Adipose tissue (tissue), 3 donors: ENCODE measurements around the gene NEXMIF. TPM values are rescaled to one million over a fixed set of nuclear protein-coding genes. Genes with fewer than 3 reads are reported as not detected.
"Not testable (repeated sequence)": the region's sequence is repeated elsewhere in the genome, so short reads cannot be mapped to it uniquely, and the experiment has no call there.

Experiments used
- H3K27ac ChIP-seq: one replicate; pipeline ENCODE4 v1.5.1; 2013; ENCODE audit warnings: low read depth, low read length
- WGBS, 3 donors: extraction: QIAGEN DNeasy Blood & Tissue Kit; methylation state at CpG; one replicate each; pipeline ENCODE4 v1.1.7; 2013; 5-methylcytosine and 5-hydroxymethylcytosine counted together
- polyA plus RNA-seq, 3 donors: library from polyadenylated mRNA; stranded (reverse); fragments of 200-250 nt; gene quantifications; one replicate each; pipeline ENCODE4 v1.2.3, GENCODE V29; 2013
- donor health status: healthy with polysubstance abuse.
- donor health status: Bipolar disorder and iron deficiency.
- donor health status: healthy.

NEXMIF gene
- polyA plus RNA-seq, result under 1 TPM; under 0.01 to 0.41 (median 0.04) TPM

GRCh38 chrX:74925225-74926088 lies at the start of gene NEXMIF:
TSS of gene NEXMIF (minus strand) at chrX:74925452.
- no peak within 1 kb of the TSS for H3K27ac ChIP-seq
- WGBS, 3 donors, result 5 to 40% (median 14%) methylated on average over 13 to 48 of the region's 48 CpGs

GRCh38 chrX:74961962-74962361 lies 36.7 kb upstream of the NEXMIF start:
- H3K27ac ChIP-seq, result not testable (repeated sequence)
- WGBS, 3 donors, result 64 to 75% (median 74%) methylated on average over 3 of the region's 3 CpGs

- WGBS, 3 donors, result 76 to 82% (median 78%) methylated on average over 7 of the region's 7 CpGs
- H3K27ac ChIP-seq, result no peak overlapping the region
These were observed 24.5 kb upstream of the NEXMIF start for GRCh38 chrX:74949717-74950116.

DNA sequence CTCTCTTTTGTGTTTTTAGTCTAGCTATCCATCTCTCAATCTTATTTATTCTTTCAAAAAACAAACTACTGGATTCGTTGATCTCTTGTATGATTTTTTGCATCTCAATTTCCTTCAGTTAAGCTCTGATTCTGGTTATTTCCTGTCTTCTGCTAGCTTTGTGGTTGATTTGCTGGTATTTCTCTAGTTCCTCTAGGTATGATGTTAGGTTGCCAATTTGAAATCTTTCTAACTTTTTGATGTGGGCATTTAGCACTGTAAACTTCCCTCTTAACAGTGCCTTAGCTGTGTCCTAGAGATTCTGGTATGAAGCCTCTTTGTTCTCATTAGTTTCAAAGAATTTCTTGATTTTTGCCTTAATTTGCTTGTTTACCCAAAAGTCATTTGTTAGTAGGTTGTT lies 15.2 kb upstream of the NEXMIF start:
- no peak overlapping the region for H3K27ac ChIP-seq
- WGBS, 3 donors, result 55 to 89% (median 78%) methylated on average over 1 of the region's 1 CpG

DNA sequence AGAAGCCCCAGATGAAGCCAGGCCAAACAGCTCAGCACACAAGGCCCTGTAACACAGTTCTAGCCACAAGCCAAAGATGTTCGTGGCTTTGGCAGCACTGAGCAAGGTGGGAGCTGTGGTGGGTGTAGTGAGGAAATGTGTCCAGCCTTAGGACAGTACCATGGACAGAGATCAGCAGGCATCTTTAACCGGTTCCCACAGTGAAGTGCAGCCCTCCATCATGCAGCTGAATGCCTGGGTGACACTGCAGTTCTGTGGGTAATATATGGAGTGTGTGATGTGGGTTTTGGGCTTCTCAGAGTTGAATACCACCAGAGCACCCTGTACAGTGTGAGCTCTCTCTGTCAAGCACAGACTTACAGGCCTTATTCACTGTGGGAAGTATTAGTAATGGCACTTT lies 6.0 kb upstream of the NEXMIF start:
- WGBS, 3 donors, result 4 to 23% (median 15%) methylated on average over 2 of the region's 2 CpGs
- no peak overlapping the region for H3K27ac ChIP-seq

DNA sequence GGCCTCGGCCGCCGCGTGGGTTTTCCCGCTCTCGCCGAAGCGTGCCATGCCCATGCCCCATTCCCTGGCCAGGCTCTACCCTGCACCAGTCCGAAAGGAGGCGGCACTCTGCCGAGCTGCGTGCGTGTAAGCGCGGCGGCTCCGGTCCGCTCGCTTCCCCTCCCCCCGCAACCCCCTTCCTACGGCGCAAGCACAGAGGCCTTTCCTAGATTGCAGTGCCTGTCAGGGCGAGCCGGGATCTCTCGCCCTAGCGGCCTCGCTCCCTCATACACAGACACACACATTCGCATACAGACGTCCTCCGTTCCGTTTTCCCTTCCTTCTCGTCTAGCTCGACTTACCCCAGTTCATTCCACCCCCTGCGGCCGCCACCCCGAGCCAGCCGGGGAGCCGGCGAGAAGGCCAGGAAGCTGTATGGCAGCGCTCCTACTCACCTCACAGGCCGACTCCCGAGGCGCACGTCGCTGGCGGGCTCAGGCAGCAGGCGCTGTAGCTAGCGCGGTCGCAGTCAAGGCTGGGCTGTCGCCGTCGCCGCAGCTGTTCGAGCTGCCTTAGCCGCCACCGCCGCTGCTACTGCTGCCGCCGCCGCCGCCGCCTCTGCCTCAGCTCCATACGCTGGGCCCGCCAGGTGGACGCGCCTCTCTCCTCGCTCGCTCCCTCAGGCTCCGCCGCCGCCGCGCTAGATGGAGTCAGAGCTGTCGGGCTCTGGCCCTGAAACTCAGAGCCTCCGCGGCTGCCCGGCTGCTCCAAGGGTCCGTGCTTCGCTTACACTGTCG lies 615 bp downstream of the NEXMIF start:
- WGBS, 3 donors, result 0 to 42% (median 3%) methylated on average over 59 to 80 of the region's 81 CpGs

GRCh38 chrX:74923942-74924448 lies 1.3 kb downstream of the NEXMIF start:
- H3K27ac ChIP-seq, result no peak overlapping the region
- 3 to 45% (median 8%) methylated on average over 21 to 51 of the region's 51 CpGs for WGBS, 3 donors

More for the DNA sequence above, 615 bp downstream of the NEXMIF start:
- H3K27ac ChIP-seq, result no peak overlapping the region

GRCh38 chrX:74922922-74923543 lies 2.2 kb downstream of the NEXMIF start:
- 55 to 76% (median 69%) methylated on average over 6 of the region's 6 CpGs for WGBS, 3 donors
- H3K27ac ChIP-seq, result no peak overlapping the region

- WGBS, 3 donors, result 47 to 83% (median 59%) methylated on average over 1 of the region's 1 CpG
- no peak overlapping the region for H3K27ac ChIP-seq
These were observed 13.8 kb downstream of the NEXMIF start for GRCh38 chrX:74911494-74911893.

DNA sequence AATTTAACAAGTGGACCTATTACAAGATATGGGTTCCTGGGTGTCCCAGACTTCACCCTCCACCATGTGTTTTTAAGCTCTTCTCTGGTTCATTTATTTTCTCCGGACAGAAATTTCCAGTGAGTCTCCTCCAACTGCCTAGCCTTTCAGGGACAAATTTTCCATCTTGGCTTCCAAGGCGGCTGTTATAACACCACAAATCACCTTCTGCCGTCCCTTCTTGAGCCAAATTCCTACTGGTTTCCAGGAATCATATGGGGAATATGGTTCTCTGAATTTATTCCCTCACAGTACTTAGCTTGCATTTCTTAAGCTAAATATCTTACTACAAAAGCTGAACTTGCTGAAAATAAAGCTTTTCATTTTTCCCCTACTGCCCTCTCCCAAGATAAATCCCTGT lies 18.8 kb downstream of the NEXMIF start:
- no peak overlapping the region for H3K27ac ChIP-seq

GRCh38 chrX:74902806-74903205 lies 22.4 kb downstream of the NEXMIF start:
- H3K27ac ChIP-seq, result no peak overlapping the region
- WGBS, 3 donors, result 22 to 48% (median 26%) methylated on average over 2 of the region's 2 CpGs

More for the DNA sequence above, 18.8 kb downstream of the NEXMIF start:
- WGBS, 3 donors, result 63 to 89% (median 66%) methylated on average over 3 of the region's 3 CpGs

DNA sequence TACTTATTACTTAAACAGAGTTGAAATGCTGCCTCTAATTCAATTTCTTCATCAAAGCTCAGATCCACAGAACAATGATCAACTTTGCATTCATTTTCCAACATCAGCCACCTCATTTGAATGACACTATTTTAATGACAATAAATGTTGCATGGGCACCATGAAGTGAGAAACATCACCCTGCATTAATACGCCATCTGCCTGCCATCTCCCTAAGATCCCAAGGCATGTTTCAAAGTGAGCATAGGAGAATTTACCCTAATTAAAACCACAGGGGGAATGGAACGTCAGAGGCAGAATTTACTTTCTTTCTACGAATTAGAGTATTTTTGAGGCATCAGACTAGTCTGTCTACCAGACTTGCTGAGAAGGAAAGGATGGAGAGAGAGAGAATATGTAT lies 32.7 kb downstream of the NEXMIF start:
- no peak overlapping the region for H3K27ac ChIP-seq
- WGBS, 3 donors, result 57 to 87% (median 81%) methylated on average over 3 of the region's 3 CpGs

- 48 to 56% (median 52%) methylated on average over 4 of the region's 4 CpGs for WGBS, 3 donors
- no peak overlapping the region for H3K27ac ChIP-seq
These were observed 34.4 kb downstream of the NEXMIF start for GRCh38 chrX:74890676-74891430.

GRCh38 chrX:74882383-74882782 lies 42.9 kb downstream of the NEXMIF start:
- 89 to 94% (median 91%) methylated on average over 5 to 9 of the region's 9 CpGs for WGBS, 3 donors
- not testable (repeated sequence) for H3K27ac ChIP-seq

DNA sequence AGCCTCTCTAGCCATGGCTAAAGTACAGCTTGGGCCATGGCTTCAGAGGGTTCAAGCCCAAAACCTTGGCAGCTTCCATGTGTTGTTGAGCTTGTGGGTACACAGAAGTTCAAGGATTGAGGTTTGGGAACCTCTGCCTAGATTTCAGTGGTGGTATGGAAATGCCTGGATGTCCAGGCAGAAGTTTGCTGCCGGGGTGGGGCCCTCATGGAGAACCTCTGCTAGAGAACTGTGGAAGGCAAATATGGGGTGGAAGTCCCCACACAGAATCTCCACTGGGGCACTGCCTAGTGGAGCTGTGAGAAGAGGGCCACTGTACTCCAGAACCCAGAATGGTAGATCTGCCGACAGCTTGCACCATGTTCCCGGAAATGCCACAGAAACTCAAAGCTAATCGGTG lies 59.5 kb downstream of the NEXMIF start:
- 90 to 97% (median 94%) methylated on average over 4 of the region's 4 CpGs for WGBS, 3 donors
- H3K27ac ChIP-seq, result no peak overlapping the region

- H3K27ac ChIP-seq, result no peak overlapping the region
- WGBS, 3 donors, result 55 to 82% (median 63%) methylated on average over 2 of the region's 2 CpGs
These were observed 72.0 kb downstream of the NEXMIF start for GRCh38 chrX:74853255-74853654.

DNA sequence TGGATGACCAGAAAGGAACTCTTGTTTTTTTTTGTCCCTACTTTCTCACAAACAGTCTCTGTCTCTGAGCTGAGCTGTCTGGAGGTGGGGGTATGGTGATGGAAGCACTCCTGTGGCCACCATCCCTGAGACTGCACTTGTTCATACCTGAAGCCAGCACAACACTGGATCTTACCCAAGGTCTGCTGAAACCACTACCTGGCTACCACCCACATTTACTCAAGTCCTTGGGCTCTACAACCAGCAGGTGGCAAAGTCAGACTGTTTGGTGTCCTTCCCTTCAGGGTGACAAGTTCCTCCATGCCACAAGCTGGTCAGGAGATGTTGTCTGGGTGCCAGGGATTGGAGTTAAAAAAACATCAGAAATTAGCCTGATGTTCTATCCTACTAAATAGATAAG lies 89.7 kb downstream of the NEXMIF start:
- no peak overlapping the region for H3K27ac ChIP-seq

DNA sequence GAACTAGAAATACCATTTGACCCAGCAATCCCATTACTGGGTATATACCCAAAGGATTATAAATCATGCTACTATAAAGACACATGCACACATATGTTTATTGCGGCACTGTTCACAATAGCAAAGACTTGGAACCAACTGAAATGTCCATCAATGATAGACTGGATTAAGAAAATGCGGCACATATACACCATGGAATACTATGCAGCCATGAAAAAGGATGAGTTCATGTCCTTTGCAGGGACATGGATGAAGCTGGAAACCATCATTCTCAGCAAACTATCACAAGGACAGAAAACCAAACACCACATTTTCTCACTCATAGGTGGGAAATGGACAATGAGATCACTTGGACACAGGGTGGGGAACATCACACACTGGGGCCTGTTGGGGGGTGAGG lies 105.5 kb downstream of the NEXMIF start:
- 88 to 92% (median 90%) methylated on average over 2 of the region's 2 CpGs for WGBS, 3 donors
- H3K27ac ChIP-seq, result not testable (repeated sequence)
